Upper lobe of right lung (tissue), 1 donor: ENCODE results near the gene TCEAL5. TPM values are rescaled to one million over a fixed set of nuclear protein-coding genes. Genes with fewer than 3 reads are reported as not detected.
"Not testable (repeated sequence)": the region's sequence is repeated elsewhere in the genome, so short reads cannot be mapped to it uniquely, and the experiment has no call there.

Source experiments
- ATAC-seq: fragments of 200-7000 bp; cut with Tn5 transposase; one replicate; pipeline ENCODE4 v1.9.1; 2020; ENCODE audit warnings: mild to moderate bottlenecking, moderate library complexity
- DNase-seq: peaks from one replicate; pipeline ENCODE4 v3.0.0-alpha.2; 2020
- H3K27ac ChIP-seq: fragments of 200-600 bp; one replicate; pipeline ENCODE4 v1.8.0; 2022
- H3K27me3 ChIP-seq: fragments of 200-600 bp; one replicate; pipeline ENCODE4 v1.8.0; 2022; ENCODE audit warnings: mild to moderate bottlenecking
- H3K36me3 ChIP-seq: fragments of 200-600 bp; one replicate; pipeline ENCODE4 v1.8.0; 2022
- H3K4me1 ChIP-seq: fragments of 200-600 bp; one replicate; pipeline ENCODE4 v1.8.0; 2022
- H3K4me3 ChIP-seq: fragments of 200-600 bp; one replicate; pipeline ENCODE4 v1.8.0; 2022; ENCODE audit warnings: mild to moderate bottlenecking
- H3K9me3 ChIP-seq: fragments of 200-600 bp; one replicate; pipeline ENCODE4 v1.8.0; 2022
- CTCF ChIP-seq: fragments of 200-600 bp; IDR thresholded peaks from one replicate; pipeline ENCODE4 v1.8.0; 2022; ENCODE audit warnings: antibody characterized with exemption
- intact Hi-C: fragments of 100-400 bp; cut with DNase I; formaldehyde crosslinking; loops from one replicate; pipeline ENCODE4 v1.11.0; 2022
- long read RNA-seq: library from polyadenylated mRNA; unstranded; transcript quantifications from one replicate; pipeline ENCODE4 v2.0.0, GENCODE V29; 2021
- total RNA-seq: library from RNA; stranded (reverse); fragmentation: NEBNext Ultra II Directional; extraction: Animal tissue kit (Norgen Biotek cat#: 25700); gene quantifications from one replicate; pipeline ENCODE4 v1.2.1, GENCODE V29; 2021
- donor health status: DM: no; HTN: yes; CAD: no; lungs with severe emphysema.

The TCEAL5 gene
- total RNA-seq = not detected
- long read RNA-seq = 0 reads

GRCh38 chrX:103276581-103277002 is at the start of gene TCEAL5:
TSS of gene TCEAL5 (minus strand) at chrX:103276750. CDS start at chrX:103274563, 2,187 bp downstream.
- Histone ChIP-seq H3K36me3 (no peaks in the 10 kb centered on the region), H3K4me3 (no peak within 1 kb of the TSS), H3K4me1 (no peaks in the 10 kb centered on the region), H3K27ac (no peak within 1 kb of the TSS), H3K9me3 (no peaks in the 10 kb centered on the region), H3K27me3 (no peaks in the 10 kb centered on the region)
- DNase-seq = no peak
- ATAC-seq = no peak
- intact Hi-C loops = no loop called here
- TF ChIP-seq CTCF = no peak

GRCh38 chrX:103311399-103311780 is 34.8 kb upstream of the TCEAL5 start:
- Histone ChIP-seq H3K4me3 (no peak overlapping the region), H3K36me3 (no peaks in the 10 kb centered on the region), H3K4me1 (no peaks in the 10 kb centered on the region), H3K27me3 (no peaks in the 10 kb centered on the region), H3K27ac (no peak overlapping the region), H3K9me3 (no peaks in the 10 kb centered on the region)
- no peak for ATAC-seq
- intact Hi-C loops = no loop called here
- no peak for TF ChIP-seq CTCF
- no peak for DNase-seq

- Histone ChIP-seq H3K9me3 (no peaks in the 10 kb centered on the region), H3K4me3 (peak within 1 kb of the TSS; percentile 51), H3K27me3 (no peaks in the 10 kb centered on the region), H3K27ac (peak within 1 kb of the TSS; percentile 30), H3K4me1 (no peaks in the 10 kb centered on the region), H3K36me3 (no peaks in the 10 kb centered on the region)
- ATAC-seq = peak; percentile 100
- DNase-seq = peak; percentile 90
- no peak for TF ChIP-seq CTCF
- intact Hi-C loops = no loop called here
Observed at GRCh38 chrX:103310555-103311398, 34.2 kb upstream of the TCEAL5 start, which contains the start of gene BEX2. TSS of gene BEX2 (minus strand) at chrX:103310990. CDS start at chrX:103309976, 1,014 bp downstream.

- no peak for TF ChIP-seq CTCF
- Histone ChIP-seq H3K9me3 (no peaks in the 10 kb centered on the region), H3K4me1 (no peaks in the 10 kb centered on the region), H3K27me3 (no peaks in the 10 kb centered on the region), H3K36me3 (no peaks in the 10 kb centered on the region), H3K27ac (no peak overlapping the region), H3K4me3 (peak overlapping the region; percentile 51)
- peak; percentile 33 for ATAC-seq
- peak; percentile 55 for DNase-seq
- intact Hi-C loops = no loop called here
Observed at GRCh38 chrX:103309860-103310554, 33.5 kb upstream of the TCEAL5 start.

- DNase-seq = not testable (repeated sequence)
Observed at GRCh38 chrX:103305666-103306065, 29.1 kb upstream of the TCEAL5 start.

GRCh38 chrX:103304705-103305104 is 28.2 kb upstream of the TCEAL5 start:
- Histone ChIP-seq H3K4me3 (no peak overlapping the region), H3K27ac (no peak overlapping the region), H3K27me3 (no peaks in the 10 kb centered on the region), H3K9me3 (no peaks in the 10 kb centered on the region), H3K36me3 (no peaks in the 10 kb centered on the region), H3K4me1 (no peaks in the 10 kb centered on the region)
- ATAC-seq = no peak
- no peak for DNase-seq
- intact Hi-C loops = no loop called here
- TF ChIP-seq CTCF = no peak

More at GRCh38 chrX:103305666-103306065, 29.1 kb upstream of the TCEAL5 start:
- intact Hi-C loops, H3K36me3 ChIP-seq, H3K27me3 ChIP-seq, H3K4me3 ChIP-seq, H3K4me1 ChIP-seq, ATAC-seq, H3K27ac ChIP-seq, H3K9me3 ChIP-seq: not testable (repeated sequence)
